HEK293T (cell line): ENCODE data around the gene PGBD1.

Experiments
- FOXA1 ChIP-seq: fragments of 450-650 bp; IDR thresholded peaks from 2 replicates; pipeline ENCODE4 v1.6.1; 2016; ENCODE audit warnings: mild to moderate bottlenecking
- SUZ12 ChIP-seq: fragments of 450-650 bp; IDR thresholded peaks from 2 replicates; pipeline ENCODE4 v1.6.1; 2016; ENCODE audit warnings: mild to moderate bottlenecking
- TARDBP ChIP-seq: fragments of 450-650 bp; IDR thresholded peaks from 2 replicates; pipeline ENCODE4 v1.6.1; 2016

DNA sequence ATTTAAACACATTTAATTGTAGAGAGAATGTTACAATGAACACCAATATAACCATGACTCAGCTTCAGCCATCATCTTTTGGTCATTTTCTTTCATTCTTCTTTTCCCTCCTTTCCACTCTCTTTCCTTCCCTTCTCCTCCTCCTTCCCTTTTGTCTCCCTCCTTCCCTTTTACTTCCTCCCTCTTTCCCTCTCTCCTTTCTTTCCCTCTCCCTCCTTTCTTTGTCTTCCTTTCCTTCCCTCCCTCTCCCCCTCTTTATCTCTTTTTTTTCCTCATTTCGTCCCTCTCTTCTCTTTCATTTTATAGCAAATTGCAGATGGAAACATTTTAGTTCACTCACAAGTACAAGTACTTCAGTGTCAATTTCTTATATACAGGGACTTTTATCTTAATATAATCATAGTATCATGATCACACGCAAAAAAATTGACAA is 70.1 kb downstream of the PGBD1 start:
- no peak for TF ChIP-seq SUZ12
- TF ChIP-seq FOXA1 = no peak
- TF ChIP-seq TARDBP = no peak
